Lung microvascular endothelial cell (primary cell): ENCODE measurements around the gene UGT1A6. TPM values are rescaled to one million over a fixed set of nuclear protein-coding genes. Genes with fewer than 3 reads are reported as not detected.
A peak's percentile ranks its signal among the peaks of the same experiment; 100 is the strongest.
"Not testable (repeated sequence)": the region's sequence is repeated elsewhere in the genome, so short reads cannot be mapped to it uniquely, and the experiment has no call there.

Experiments
- DNase-seq, 2 donors: peaks; one replicate each; pipeline versions ENCODE4 v3.0.0 to v3.0.0-alpha.2; 2010; ENCODE audit warnings: low read depth in 2 of 2
- total RNA-seq: library from RNA; depleted of rRNA; stranded (reverse); fragments of >200 nt; gene quantifications from 2 replicates; pipeline ENCODE4 v1.2.1, GENCODE V29; 2014

UGT1A6 gene
- total RNA-seq, 1 donor from 2014 or later = not detected

- no peak for DNase-seq
These were observed 5.8 kb upstream of the UGT1A6 start for GRCh38 chr2:233686928-233687327.

DNA sequence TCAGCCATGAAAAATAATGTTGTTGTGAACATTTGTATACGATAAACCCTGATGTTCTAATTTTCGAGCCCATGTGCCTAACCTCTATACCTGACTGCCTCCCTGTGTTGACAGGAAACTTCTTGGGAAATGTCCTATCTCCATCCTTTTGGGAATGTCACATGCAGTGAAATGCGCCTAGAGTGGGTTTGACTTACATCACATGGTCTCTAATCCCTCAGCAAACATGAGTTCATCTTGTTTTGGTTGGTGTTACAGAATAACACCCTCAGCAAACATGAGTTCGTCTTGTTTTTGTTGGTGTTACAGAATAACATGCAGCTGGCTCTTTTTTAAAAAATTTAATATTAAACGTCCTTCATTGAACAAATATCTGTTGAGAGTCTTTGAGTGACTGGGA lies 4.3 kb upstream of the UGT1A6 start:
- no peak for DNase-seq

GRCh38 chr2:233689031-233689430 lies 3.7 kb upstream of the UGT1A6 start:
- peak in 1 of 2 donors; percentile 21 for DNase-seq

- DNase-seq = peak; percentile 63 to 84
These were observed 3.2 kb upstream of the UGT1A6 start for GRCh38 chr2:233689501-233689900.

GRCh38 chr2:233690444-233690843 lies 2.2 kb upstream of the UGT1A6 start:
- DNase-seq = peak in 1 of 2 donors; percentile 58

DNA sequence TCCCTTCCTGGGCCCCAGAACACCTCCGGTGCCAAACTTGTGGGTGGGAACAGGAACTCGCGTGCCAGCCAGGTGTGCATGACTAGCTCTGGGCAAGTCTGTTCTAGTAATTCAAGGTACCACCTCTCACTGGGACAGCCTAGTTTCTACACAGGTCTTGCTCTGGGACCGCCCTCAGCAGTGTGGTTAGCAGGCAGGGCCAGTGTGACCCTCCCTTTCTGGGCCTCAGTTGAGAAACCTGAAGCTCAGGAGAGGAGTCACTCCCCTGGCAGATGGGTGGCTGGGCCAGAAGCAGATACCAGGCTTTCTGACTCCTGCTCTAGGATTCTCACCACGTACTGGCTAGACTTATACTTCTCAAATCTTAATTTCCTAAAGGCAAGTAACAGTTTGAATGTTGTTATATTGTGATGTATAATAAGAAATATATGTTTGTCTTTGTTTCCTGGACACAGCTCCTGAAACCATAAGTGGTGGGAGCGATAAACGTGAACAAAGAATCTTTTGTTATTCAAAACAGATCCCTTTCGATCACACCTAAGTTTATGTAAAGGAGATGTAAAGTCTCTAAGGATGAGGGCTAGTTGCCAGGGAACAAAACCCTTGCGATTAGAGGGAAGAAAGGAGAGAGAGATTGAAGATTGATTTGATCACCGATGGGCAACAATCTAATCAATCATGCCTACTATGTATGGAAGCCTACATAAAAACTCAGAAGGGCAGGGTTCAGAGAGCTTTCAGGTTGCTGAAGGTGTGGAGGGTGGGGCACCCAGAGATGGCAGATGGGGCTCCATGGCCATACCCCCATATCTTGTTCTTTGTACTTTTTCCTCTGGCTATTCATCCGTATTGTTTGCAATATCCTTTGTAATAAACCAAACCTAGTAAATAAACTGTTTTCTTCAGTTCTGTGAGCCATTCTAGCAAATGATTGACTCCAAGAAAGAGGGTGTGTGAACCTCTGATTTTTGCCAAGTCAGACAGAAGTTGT lies 952 bp upstream of the UGT1A6 start:
- DNase-seq = no peak

DNA sequence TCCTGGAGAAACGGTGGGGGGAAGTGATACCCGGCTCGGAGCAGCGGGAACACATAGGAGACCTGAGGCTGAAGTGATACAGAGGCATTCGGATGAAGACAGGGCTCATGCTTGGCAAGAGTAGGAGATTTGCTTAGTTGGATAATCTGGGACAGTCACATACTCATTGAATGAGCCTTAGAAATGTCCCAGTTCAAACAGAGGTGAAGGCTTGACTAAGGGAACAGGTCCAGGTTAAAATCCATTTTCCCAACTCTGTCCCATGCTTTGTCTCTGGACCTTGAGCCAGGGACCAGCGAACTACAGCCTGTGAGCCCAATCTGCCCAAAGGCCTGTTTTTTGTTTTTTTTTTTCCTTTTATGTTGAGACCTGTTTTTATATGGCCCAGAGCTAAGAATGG lies 1.3 kb downstream of the UGT1A6 start:
- DNase-seq = no peak

- no peak for DNase-seq
These were observed 6.0 kb downstream of the UGT1A6 start for GRCh38 chr2:233698740-233699139.

DNA sequence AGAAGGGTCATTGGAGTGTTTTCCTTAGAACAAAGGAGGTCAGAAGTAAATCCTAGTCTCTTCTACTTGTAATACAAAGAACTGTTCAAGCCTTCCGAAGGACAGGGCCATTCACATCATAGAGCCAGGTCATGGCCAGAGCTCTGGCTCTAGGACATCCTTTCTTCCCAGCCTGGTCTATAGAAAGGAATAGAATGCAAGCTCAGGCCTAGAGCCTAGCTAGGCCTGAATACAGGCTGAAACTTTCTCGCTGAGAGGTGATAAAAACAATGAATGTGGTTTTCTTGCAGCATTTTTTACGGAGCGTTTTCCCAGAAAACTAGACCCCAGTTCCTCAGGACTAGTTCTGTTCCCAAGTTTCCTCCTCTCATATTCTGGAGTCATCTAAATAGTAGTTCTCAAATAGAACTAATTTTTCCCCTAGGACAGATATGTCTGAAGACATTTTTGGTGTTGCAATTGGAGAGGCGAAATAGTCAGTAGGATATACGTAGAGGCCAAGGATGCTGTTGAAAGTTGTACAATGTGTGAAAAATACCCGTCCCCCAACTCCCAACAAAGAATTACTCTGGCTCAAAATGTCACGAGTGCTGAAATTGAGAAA lies 6.8 kb downstream of the UGT1A6 start:
- no peak for DNase-seq

DNA sequence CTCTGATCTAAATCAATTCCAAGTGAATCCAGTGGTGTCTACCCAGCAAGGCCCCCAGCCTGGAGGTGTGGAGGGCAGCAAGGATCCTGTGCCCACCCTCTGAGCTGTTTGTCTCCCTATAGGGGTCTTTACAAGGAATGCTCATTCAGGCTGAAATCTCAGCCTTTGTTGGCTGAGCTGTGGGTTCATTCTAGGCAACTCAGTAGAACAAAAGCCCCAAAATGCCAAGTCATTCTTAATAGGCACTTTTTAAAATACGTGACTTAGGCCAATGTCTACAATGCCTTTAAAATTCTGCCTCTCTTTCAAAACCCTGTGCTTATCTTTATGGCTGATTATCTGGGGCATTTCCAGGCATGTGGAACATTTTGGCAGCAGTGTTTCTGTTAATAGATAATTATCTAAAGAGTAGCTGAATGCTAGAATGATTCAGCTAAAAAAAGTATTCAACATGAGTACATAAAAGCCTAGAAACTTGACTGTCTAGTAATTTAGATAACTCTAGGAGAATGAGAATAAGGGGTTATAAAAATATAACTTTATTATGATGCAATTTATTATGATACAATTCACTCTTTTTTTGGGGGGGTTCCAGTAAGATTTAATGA lies 7.4 kb downstream of the UGT1A6 start:
- peak in 1 of 2 donors; percentile 91 for DNase-seq

DNA sequence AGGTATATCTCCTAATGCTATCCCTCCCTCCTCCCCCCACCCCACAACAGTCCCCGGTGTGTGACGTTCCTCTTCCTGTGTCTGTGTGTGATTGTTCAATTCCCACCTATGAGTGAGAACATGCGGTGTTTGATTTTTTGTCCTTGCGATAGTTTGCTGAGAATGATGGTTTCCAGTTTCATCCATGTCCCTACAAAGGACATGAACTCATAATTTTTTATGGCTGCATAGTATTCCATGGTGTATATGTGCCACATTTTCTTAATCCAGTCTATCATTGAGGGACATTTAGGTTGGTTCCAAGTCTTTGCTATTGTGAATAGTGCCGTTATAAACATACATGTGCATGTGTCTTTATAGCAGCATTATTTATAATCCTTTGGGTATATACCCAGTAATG lies 8.2 kb downstream of the UGT1A6 start:
- DNase-seq = not testable (repeated sequence)

DNA sequence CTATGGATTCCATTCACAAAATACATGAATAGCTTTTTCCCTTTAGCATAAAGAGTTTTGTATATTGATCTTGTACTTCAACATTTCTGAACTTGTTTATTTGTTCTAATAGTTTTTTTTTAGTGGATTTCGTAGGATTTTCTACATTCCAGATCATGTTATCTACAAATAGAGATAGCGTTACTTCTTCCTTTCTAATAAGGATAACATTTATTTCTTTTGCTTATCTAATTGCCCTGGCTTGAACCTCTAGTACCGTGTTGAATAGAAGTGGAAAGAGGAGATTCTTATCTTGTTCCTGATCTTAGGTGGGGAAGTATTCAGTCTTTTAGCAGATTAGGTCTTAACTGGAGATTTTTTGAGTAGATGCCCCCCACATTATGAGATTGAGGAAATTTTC lies 9.5 kb downstream of the UGT1A6 start:
- no peak for DNase-seq

GRCh38 chr2:233705911-233706506 lies 13.3 kb downstream of the UGT1A6 start:
- DNase-seq = no peak

DNA sequence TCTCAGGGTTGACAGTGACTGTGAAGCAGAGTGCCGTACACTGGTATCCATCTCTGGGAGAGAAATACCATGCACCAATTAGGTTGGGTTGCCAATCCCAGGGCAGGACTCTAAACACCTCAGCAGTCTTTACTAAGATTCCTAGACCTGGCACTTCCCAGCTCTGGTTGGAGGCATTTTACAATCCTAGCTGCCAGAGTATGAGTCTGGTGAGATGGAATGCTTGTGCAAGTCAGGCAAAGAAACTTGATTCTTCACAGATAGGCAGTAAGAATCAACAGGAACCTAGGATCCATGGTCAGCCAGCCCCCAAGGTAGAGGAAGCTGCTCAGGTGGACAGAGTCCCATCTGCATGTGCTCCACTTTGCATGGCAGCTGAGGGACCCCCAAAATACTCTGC lies 14.0 kb downstream of the UGT1A6 start:
- no peak for DNase-seq

DNA sequence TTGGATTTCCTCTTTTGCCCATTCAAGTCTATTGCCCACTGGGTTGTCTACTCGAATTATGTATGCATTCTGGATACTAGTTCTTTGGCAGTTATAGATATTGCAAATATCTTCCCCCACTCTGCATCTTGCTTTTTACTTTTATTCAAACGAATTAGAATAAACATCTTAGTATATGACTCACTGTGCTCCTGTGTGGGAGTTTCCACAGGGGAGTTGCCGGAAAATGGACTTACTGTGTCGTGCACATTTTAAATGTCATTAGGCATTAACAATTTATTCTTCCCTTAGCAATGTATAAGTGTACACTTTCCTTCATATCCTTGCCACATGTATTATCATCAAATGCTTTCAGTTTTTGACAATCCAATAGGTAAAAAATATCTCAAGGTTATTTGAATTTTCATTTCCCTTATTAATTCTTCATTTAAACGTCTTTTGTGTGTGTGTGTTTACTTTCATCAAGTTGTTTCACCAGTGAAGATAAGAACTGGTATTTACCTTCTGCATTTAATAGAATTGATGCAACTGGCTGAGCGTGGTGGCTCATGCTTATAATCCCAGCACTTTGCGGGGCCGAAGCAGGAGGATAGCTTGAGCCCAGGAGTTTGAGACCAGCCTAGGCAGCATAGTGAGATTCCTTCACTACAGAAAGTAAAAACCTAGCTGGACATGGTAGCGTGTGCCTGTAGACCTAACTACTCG lies 15.4 kb downstream of the UGT1A6 start:
- DNase-seq = no peak

GRCh38 chr2:233708942-233709341 lies 16.3 kb downstream of the UGT1A6 start:
- DNase-seq = no peak

- peak; percentile 74 to 85 for DNase-seq
These were observed 18.8 kb downstream of the UGT1A6 start for GRCh38 chr2:233711312-233712008.

GRCh38 chr2:233712611-233713261 lies 20.0 kb downstream of the UGT1A6 start, which contains the start of gene UGT1A5:
Gene UGT1A5 (plus strand): TSS chr2:233712907. CDS start chr2:233712992, 85 bp downstream.
- no peak for DNase-seq

GRCh38 chr2:233713262-233713615 lies 20.5 kb downstream of the UGT1A6 start:
- no peak for DNase-seq

DNA sequence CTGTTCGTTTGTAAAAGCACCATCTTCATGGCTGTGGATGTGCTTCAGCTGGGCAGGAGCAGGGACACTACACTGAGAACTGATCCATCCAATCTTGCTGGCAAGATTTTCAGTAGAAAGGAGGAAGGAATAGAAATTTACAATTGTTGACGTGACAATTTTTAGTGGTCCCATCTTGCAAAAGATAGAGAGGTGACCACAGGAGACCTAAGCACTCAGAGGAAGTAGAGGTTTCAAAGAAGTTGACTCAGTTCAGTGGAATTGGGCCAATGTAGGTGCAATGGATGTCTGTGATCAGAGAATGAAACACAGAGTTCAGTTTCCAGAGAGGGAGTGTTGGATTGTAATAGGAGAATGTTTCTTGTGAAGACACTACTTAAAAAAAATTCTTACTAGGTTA lies 21.4 kb downstream of the UGT1A6 start:
- DNase-seq = no peak
